SK-N-SH (cell line): ENCODE data around the gene ADAD2. TPM values are rescaled to one million over a fixed set of nuclear protein-coding genes. Genes with fewer than 3 reads are reported as not detected.

Experiments used
- CTCF ChIA-PET: fragments of 300-600, 350-600 bp; formaldehyde crosslinking; extraction: SDS; loops from one replicate; lab custom pipeline; 2021; lab: Yijun Ruan, JAX
- POLR2A ChIA-PET: fragments of 350-600 bp; sonication (Branson Sonifier 250); formaldehyde crosslinking; extraction: SDS; loops from one replicate; lab custom pipeline; 2020; ENCODE audit warnings: antibody characterized with exemption, inconsistent platforms; lab: Yijun Ruan, JAX
- DNase-seq: peaks from one replicate; pipeline ENCODE4 v3.0.0; 2012
- H2AFZ ChIP-seq: fragments of 200-600 bp; sonication (generic); 2 replicates; pipeline ENCODE4 v1.8.1; 2016; ENCODE audit warnings: antibody characterized with exemption, mild to moderate bottlenecking, low read depth
- H3F3A ChIP-seq: fragments of 200-600 bp; sonication (generic); replicated peaks from 2 replicates; pipeline ENCODE3; 2016; ENCODE audit warnings: antibody characterized with exemption, mild to moderate bottlenecking; ENCODE audit not compliant: insufficient read depth
- H3K27ac ChIP-seq, 2 experiments: fragments of 200-500 bp in 1 of 2; fragments of 200-600 bp in 1 of 2; sonication (Bioruptor generic) in 1 of 2; sonication (generic), shearing (Covaris generic) in 1 of 2; 2 replicates each; pipeline versions ENCODE4 v1.5.1 to v1.6.1; 2014 to 2016; ENCODE audit warnings: low read depth in 2 of 2, inconsistent platforms in 1 of 2, low read length in 1 of 2, mild to moderate bottlenecking in 1 of 2, mixed read lengths in 1 of 2
- H3K27me3 ChIP-seq: fragments of 200-600 bp; sonication (generic), shearing (Covaris generic); 2 replicates; pipeline ENCODE4 v1.6.1; 2016; ENCODE audit warnings: mixed run types; ENCODE audit not compliant: insufficient read depth
- H3K36me3 ChIP-seq, 2 experiments: fragments of 200-500 bp in 1 of 2; fragments of 200-600 bp in 1 of 2; sonication (Bioruptor generic) in 1 of 2; sonication (generic) in 1 of 2; replicated peaks in 1 of 2; 2 replicates each; pipeline versions ENCODE3 to v1.5.1; 2014 to 2016; ENCODE audit warnings: low read length in 1 of 2, mild to moderate bottlenecking in 1 of 2; ENCODE audit not compliant: insufficient read depth in 2 of 2, control insufficient read depth in 1 of 2
- H3K4me1 ChIP-seq, 2 experiments: fragments of 200-500 bp in 1 of 2; fragments of 200-600 bp in 1 of 2; sonication (Bioruptor generic) in 1 of 2; sonication (generic), shearing (Covaris generic) in 1 of 2; 2 replicates each; pipeline versions ENCODE4 v1.5.1 to v1.6.1; 2014 to 2016; ENCODE audit warnings: low read depth in 1 of 2, low read length in 1 of 2, mixed run types in 1 of 2; ENCODE audit not compliant: insufficient read depth in 2 of 2, control insufficient read depth in 1 of 2
- H3K4me2 ChIP-seq: fragments of 200-600 bp; sonication (generic), shearing (Covaris generic); 2 replicates; pipeline ENCODE4 v1.6.1; 2017; ENCODE audit warnings: mixed run types
- H3K4me3 ChIP-seq, 2 experiments: fragments of 200-500 bp in 1 of 2; fragments of 200-600 bp in 1 of 2; sonication (Bioruptor generic) in 1 of 2; sonication (generic), shearing (Covaris generic) in 1 of 2; 2 replicates each; pipeline versions ENCODE4 v1.5.1 to v1.8.1; 2014 to 2016; ENCODE audit warnings: low read depth in 2 of 2, inconsistent platforms in 1 of 2, low read length in 1 of 2, mild to moderate bottlenecking in 1 of 2, mixed read lengths in 1 of 2, moderate library complexity in 1 of 2
- H3K79me2 ChIP-seq: fragments of 200-600 bp; sonication (generic); 2 replicates; pipeline ENCODE4 v1.8.1; 2017; ENCODE audit warnings: mild to moderate bottlenecking; ENCODE audit not compliant: insufficient read depth
- H3K9ac ChIP-seq: fragments of 200-600 bp; sonication (generic); 2 replicates; pipeline ENCODE4 v1.6.1; 2017; ENCODE audit warnings: mixed run types
- H3K9me2 ChIP-seq: fragments of 200-600 bp; sonication (generic); 2 replicates; pipeline ENCODE4 v1.6.1; 2017; ENCODE audit warnings: mixed run types
- H3K9me3 ChIP-seq: fragments of 200-600 bp; sonication (generic); 2 replicates; pipeline ENCODE4 v1.6.1; 2017; ENCODE audit warnings: mixed run types, mild to moderate bottlenecking, moderate library complexity
- H4K20me1 ChIP-seq: fragments of 200-600 bp; sonication (generic); 2 replicates; pipeline ENCODE4 v1.6.1; 2017; ENCODE audit warnings: mild to moderate bottlenecking, mixed run types; ENCODE audit not compliant: insufficient read depth
- CHD2 ChIP-seq: fragments of 150-350 bp; IDR thresholded peaks from 2 replicates; pipeline ENCODE4 v1.6.1; 2018; ENCODE audit warnings: low read length; ENCODE audit not compliant: partially characterized antibody
- FOSL2 ChIP-seq: IDR thresholded peaks from 2 replicates; pipeline ENCODE4 v1.4.0; 2012; ENCODE audit warnings: low read depth, mild to moderate bottlenecking, moderate library complexity, borderline replicate concordance
- FOXJ3 ChIP-seq: sonication (generic); formaldehyde crosslinking; IDR thresholded peaks from 2 replicates; pipeline ENCODE4 v1.5.1; 2020; ENCODE audit warnings: mild to moderate bottlenecking, missing genetic modification reagents
- FOXM1 ChIP-seq: IDR thresholded peaks from 2 replicates; pipeline ENCODE4 v1.4.0; 2012; ENCODE audit warnings: low read depth, mild to moderate bottlenecking
- GABPA ChIP-seq: IDR thresholded peaks from 2 replicates; pipeline ENCODE4 v1.4.0; 2012; ENCODE audit warnings: low read depth, mild to moderate bottlenecking
- GATA2 ChIP-seq: sonication (generic); formaldehyde crosslinking; IDR thresholded peaks from 2 replicates; pipeline ENCODE4 v1.5.0; 2020; ENCODE audit warnings: mild to moderate bottlenecking, missing genetic modification reagents
- JUND ChIP-seq: IDR thresholded peaks from 2 replicates; pipeline ENCODE4 v1.4.0; 2012
- MEF2A ChIP-seq: IDR thresholded peaks from 2 replicates; pipeline ENCODE4 v1.4.0; 2012; ENCODE audit warnings: low read depth, borderline replicate concordance
- MXI1 ChIP-seq: IDR thresholded peaks from 2 replicates; pipeline ENCODE4 v1.6.1; 2012; ENCODE audit warnings: mild to moderate bottlenecking, low read depth, low read length, improper control_type of control experiment
- NFIC ChIP-seq: IDR thresholded peaks from 2 replicates; pipeline ENCODE4 v1.4.0; 2012; ENCODE audit warnings: borderline replicate concordance
- RCOR1 ChIP-seq: fragments of 150-350 bp; IDR thresholded peaks from 2 replicates; pipeline ENCODE4 v1.6.1; 2017; ENCODE audit warnings: antibody characterized with exemption, low read length
- RFX5 ChIP-seq: IDR thresholded peaks from 2 replicates; pipeline ENCODE4 v1.6.1; 2012; ENCODE audit warnings: mild to moderate bottlenecking, improper control_type of control experiment, low read length
- RXRA ChIP-seq: IDR thresholded peaks from 2 replicates; pipeline ENCODE4 v1.4.0; 2012; ENCODE audit warnings: low read depth, mild to moderate bottlenecking, borderline replicate concordance
- SMC3 ChIP-seq: IDR thresholded peaks from 2 replicates; pipeline ENCODE4 v1.6.1; 2012; ENCODE audit warnings: low read depth, low read length, improper control_type of control experiment
- TCF12 ChIP-seq: IDR thresholded peaks from 2 replicates; pipeline ENCODE4 v1.4.0; 2012
- WGBS: methylation state at CpG from one replicate; pipeline ENCODE4 v1.1.6; 2017; ENCODE audit warnings: low lambda C conversion rate; 5-methylcytosine and 5-hydroxymethylcytosine counted together
- polyA plus RNA-seq, 3 experiments: library from polyadenylated mRNA; depleted of rRNA; stranded (reverse); fragments of >200 nt; gene quantifications; 2 replicates each; pipeline ENCODE4 v1.2.3, GENCODE V29; 2012
- TF ChIP-seq, protein P1 (sequence below): fragments of 200-600 bp; sonication (generic); IDR thresholded peaks from 2 replicates; pipeline ENCODE4 v1.6.1; 2017; ENCODE audit warnings: antibody characterized with exemption, mild to moderate bottlenecking, moderate library complexity
- TF ChIP-seq, protein P2 (sequence below): fragments of 150-350 bp; IDR thresholded peaks from 2 replicates; pipeline ENCODE4 v1.6.1; 2016; ENCODE audit warnings: mild to moderate bottlenecking, low read depth, low read length
- TF ChIP-seq, protein P3 (sequence below): IDR thresholded peaks from 2 replicates; pipeline ENCODE4 v1.4.0; 2012; ENCODE audit warnings: low read depth, borderline replicate concordance
- TF ChIP-seq, protein P4 (sequence below): IDR thresholded peaks from 2 replicates; pipeline ENCODE4 v1.4.0; 2012; ENCODE audit warnings: low read depth, borderline replicate concordance
- TF ChIP-seq, protein P5 (sequence below): IDR thresholded peaks from 2 replicates; pipeline ENCODE4; 2012

Gene ADAD2
- polyA plus RNA-seq, 1 of the 3 experiments (the other 2 are of a cell fraction) = not detected

DNA sequence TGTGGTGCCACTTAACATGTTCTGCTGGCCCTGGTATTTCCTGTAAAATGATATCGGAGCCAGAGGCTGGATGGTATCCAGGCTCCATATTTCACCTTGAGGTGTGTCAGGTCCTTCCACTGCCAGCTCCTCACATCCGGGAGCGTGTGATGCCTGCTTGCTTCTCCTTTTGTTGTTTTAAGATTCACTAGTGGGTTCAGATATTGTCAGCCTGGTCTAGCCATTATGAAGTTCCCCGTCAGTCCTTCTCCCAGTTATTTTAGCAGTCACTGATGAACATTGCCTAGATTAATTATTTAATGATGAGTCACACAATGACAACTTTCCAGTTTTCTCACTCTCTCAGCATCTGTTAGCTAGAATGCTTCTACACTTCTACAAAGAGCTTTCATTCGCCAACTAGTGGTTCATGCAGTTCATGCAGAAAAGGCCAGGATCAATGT, 34.6 kb upstream of the ADAD2 start (continued):
- TF ChIP-seq, protein P1, sequence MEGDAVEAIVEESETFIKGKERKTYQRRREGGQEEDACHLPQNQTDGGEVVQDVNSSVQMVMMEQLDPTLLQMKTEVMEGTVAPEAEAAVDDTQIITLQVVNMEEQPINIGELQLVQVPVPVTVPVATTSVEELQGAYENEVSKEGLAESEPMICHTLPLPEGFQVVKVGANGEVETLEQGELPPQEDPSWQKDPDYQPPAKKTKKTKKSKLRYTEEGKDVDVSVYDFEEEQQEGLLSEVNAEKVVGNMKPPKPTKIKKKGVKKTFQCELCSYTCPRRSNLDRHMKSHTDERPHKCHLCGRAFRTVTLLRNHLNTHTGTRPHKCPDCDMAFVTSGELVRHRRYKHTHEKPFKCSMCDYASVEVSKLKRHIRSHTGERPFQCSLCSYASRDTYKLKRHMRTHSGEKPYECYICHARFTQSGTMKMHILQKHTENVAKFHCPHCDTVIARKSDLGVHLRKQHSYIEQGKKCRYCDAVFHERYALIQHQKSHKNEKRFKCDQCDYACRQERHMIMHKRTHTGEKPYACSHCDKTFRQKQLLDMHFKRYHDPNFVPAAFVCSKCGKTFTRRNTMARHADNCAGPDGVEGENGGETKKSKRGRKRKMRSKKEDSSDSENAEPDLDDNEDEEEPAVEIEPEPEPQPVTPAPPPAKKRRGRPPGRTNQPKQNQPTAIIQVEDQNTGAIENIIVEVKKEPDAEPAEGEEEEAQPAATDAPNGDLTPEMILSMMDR = no peak; the same call in 1 of the 2 replicates
- no peak for TF ChIP-seq CHD2
- TF ChIP-seq, protein P2, sequence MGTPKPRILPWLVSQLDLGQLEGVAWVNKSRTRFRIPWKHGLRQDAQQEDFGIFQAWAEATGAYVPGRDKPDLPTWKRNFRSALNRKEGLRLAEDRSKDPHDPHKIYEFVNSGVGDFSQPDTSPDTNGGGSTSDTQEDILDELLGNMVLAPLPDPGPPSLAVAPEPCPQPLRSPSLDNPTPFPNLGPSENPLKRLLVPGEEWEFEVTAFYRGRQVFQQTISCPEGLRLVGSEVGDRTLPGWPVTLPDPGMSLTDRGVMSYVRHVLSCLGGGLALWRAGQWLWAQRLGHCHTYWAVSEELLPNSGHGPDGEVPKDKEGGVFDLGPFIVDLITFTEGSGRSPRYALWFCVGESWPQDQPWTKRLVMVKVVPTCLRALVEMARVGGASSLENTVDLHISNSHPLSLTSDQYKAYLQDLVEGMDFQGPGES = no peak
- TF ChIP-seq FOXJ3 (CRISPR knock-in tag) = no peak

DNA sequence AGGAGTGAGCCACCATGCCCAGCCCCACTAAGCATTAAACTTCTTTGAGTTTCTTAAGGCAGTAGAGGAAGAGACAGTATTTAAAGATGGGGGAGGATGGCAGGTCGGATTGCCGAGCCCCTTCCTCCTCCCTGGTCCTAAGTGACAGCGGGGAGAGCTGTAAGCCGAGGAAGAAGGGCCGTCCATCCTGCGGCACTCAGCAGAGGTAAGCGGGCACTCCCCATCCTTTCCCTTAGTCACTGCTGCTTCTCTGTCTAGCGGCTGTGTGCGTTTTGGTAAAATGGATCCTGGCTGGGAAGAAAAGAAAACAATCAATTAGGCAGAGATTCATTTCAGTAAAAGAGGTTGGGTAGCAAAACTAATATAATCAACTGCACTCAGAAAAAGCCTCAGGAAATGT, 31.9 kb upstream of the ADAD2 start:
- Histone ChIP-seq H4K20me1 (no peaks in the 10 kb centered on the region), H2AFZ (peak overlapping the region; percentile 9; the same call in 1 of the 2 replicates), H3K4me2 (peak overlapping the region; percentile 46), H3F3A (no peaks in the 10 kb centered on the region), H3K27ac (no peak overlapping the region), H3K27me3 (peaks cover 16% of the 10 kb centered on the region; the same call in 1 of the 2 replicates), H3K4me3 (peak overlapping the region in 1 of 2 experiments; percentile 4; a peak in 1 of 4 replicates), H3K79me2 (no peaks in the 10 kb centered on the region), H3K36me3 (no peaks in the 10 kb centered on the region), H3K9ac (no peak overlapping the region)
- CTCF ChIA-PET = interaction anchor here (0.7 to 1.0 kb wide), 2 partner anchors 16 to 25 kb away, joined by 3 to 4 read pairs; no protein-coding TSS in a partner anchor
- 18% methylated on average over 7 of the region's 9 CpGs for WGBS
- no peak for TF ChIP-seq TCF12
- TF ChIP-seq, protein P3, sequence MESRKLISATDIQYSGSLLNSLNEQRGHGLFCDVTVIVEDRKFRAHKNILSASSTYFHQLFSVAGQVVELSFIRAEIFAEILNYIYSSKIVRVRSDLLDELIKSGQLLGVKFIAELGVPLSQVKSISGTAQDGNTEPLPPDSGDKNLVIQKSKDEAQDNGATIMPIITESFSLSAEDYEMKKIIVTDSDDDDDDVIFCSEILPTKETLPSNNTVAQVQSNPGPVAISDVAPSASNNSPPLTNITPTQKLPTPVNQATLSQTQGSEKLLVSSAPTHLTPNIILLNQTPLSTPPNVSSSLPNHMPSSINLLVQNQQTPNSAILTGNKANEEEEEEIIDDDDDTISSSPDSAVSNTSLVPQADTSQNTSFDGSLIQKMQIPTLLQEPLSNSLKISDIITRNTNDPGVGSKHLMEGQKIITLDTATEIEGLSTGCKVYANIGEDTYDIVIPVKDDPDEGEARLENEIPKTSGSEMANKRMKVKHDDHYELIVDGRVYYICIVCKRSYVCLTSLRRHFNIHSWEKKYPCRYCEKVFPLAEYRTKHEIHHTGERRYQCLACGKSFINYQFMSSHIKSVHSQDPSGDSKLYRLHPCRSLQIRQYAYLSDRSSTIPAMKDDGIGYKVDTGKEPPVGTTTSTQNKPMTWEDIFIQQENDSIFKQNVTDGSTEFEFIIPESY = no peak
- no peak for TF ChIP-seq JUND
- TF ChIP-seq RCOR1 = no peak
- TF ChIP-seq GATA2 = no peak
- TF ChIP-seq, protein P4, sequence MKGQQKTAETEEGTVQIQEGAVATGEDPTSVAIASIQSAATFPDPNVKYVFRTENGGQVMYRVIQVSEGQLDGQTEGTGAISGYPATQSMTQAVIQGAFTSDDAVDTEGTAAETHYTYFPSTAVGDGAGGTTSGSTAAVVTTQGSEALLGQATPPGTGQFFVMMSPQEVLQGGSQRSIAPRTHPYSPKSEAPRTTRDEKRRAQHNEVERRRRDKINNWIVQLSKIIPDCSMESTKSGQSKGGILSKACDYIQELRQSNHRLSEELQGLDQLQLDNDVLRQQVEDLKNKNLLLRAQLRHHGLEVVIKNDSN = no peak
- no peak for TF ChIP-seq FOXM1
- TF ChIP-seq RFX5 = no peak
- no peak for TF ChIP-seq MEF2A
- TF ChIP-seq FOSL2 = no peak
- TF ChIP-seq, protein P5, sequence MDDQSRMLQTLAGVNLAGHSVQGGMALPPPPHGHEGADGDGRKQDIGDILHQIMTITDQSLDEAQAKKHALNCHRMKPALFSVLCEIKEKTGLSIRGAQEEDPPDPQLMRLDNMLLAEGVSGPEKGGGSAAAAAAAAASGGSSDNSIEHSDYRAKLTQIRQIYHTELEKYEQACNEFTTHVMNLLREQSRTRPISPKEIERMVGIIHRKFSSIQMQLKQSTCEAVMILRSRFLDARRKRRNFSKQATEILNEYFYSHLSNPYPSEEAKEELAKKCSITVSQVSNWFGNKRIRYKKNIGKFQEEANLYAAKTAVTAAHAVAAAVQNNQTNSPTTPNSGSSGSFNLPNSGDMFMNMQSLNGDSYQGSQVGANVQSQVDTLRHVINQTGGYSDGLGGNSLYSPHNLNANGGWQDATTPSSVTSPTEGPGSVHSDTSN = no peak
- no peak for TF ChIP-seq GABPA
- no peak for TF ChIP-seq RXRA
- TF ChIP-seq, protein P1 = no peak
- no peak for TF ChIP-seq SMC3
- no peak for TF ChIP-seq MXI1
- no peak for TF ChIP-seq FOXJ3 (CRISPR knock-in tag)
- TF ChIP-seq, protein P2 = no peak
- TF ChIP-seq NFIC = no peak
- TF ChIP-seq, all 33 proteins: peak for 0
- Histone ChIP-seq H3K4me1 (peaks cover 0 to 2% of the 10 kb centered on the region in 2 experiments; a peak in 1 of 4 replicates), H3K9me2 (no peaks in the 10 kb centered on the region), H3K9me3 (no peaks in the 10 kb centered on the region)
- POLR2A ChIA-PET = no interaction called here
- peak; percentile 45 for DNase-seq
